Fibroblast of upper back skin (primary cell): Measurements from ENCODE around the gene RPLP2.

Experiments
- DNase-seq: peaks from one replicate; pipeline ENCODE4 v3.0.0-alpha.2; 2013

RPLP2 gene

GRCh38 chr11:774873-775592 is 34.7 kb upstream of the RPLP2 start:
- no peak for DNase-seq

- no peak for DNase-seq
Observed at GRCh38 chr11:776263-776560, 33.6 kb upstream of the RPLP2 start.

- DNase-seq: no peak
Observed at GRCh38 chr11:776561-777287, 33.0 kb upstream of the RPLP2 start.

GRCh38 chr11:777288-778255 is 32.2 kb upstream of the RPLP2 start, which contains the start of gene GATD1:
TSS of gene GATD1 (minus strand) at chr11:777487. CDS start at chr11:777462, 25 bp downstream.
- peak; percentile 82 for DNase-seq

- no peak for DNase-seq
Observed at GRCh38 chr11:778976-779954, 30.5 kb upstream of the RPLP2 start.

- no peak for DNase-seq
Observed at GRCh38 chr11:779955-780532, 29.7 kb upstream of the RPLP2 start.

GRCh38 chr11:782264-783174 is 27.2 kb upstream of the RPLP2 start:
- DNase-seq: no peak

GRCh38 chr11:783581-784015 is 26.2 kb upstream of the RPLP2 start:
- peak; percentile 81 for DNase-seq

GRCh38 chr11:786235-787083 is 23.3 kb upstream of the RPLP2 start:
- no peak for DNase-seq

- no peak for DNase-seq
Observed at GRCh38 chr11:787084-787675, 22.6 kb upstream of the RPLP2 start.

- DNase-seq: no peak
Observed at GRCh38 chr11:788009-788640, 21.6 kb upstream of the RPLP2 start.

- DNase-seq: no peak
Observed at GRCh38 chr11:788953-789940, 20.5 kb upstream of the RPLP2 start.

- DNase-seq: peak; percentile 39
Observed at GRCh38 chr11:789943-790342, 19.8 kb upstream of the RPLP2 start, which contains the start of gene CEND1. TSS of gene CEND1 (minus strand) at chr11:790090. CDS start at chr11:788576, 1,514 bp downstream.

GRCh38 chr11:790721-791564 is 18.8 kb upstream of the RPLP2 start:
- DNase-seq: no peak

GRCh38 chr11:791658-792534 is 17.9 kb upstream of the RPLP2 start:
- DNase-seq: no peak
